ENCODE results near the gene DNAJB11.

- no peak for TF ChIP-seq GATA2 (IDR thresholded peaks at IDR 0.05; ENCODE audit: low read depth, low read length)
- no peak for TF ChIP-seq GATA3 (IDR thresholded peaks at IDR 0.05; ENCODE audit: low read depth, low read length)
These were observed 22.2 kb downstream of the DNAJB11 start for GRCh38 chr3:186592682-186593081.
